DOHH2 (cell line): ENCODE results near the gene MYBPC1.

Experiments used
- H3F3A ChIP-seq: fragments of 200-600 bp; sonication (generic), shearing (Covaris generic); 2 replicates; pipeline ENCODE4 v1.6.0; 2016; ENCODE audit warnings: antibody characterized with exemption, mild to moderate bottlenecking; ENCODE audit not compliant: control insufficient read depth, insufficient read depth
- H3K27ac ChIP-seq: fragments of 200-600 bp; sonication (generic); 2 replicates; pipeline ENCODE4 v1.5.1; 2014; ENCODE audit warnings: low read depth, mild to moderate bottlenecking, low read length, moderate library complexity
- H3K27me3 ChIP-seq: fragments of 200-600 bp; sonication (generic); 2 replicates; pipeline ENCODE4 v1.6.1; 2014; ENCODE audit warnings: mild to moderate bottlenecking, low read length, mixed read lengths; ENCODE audit not compliant: control insufficient read depth
- H3K36me3 ChIP-seq: fragments of 200-600 bp; sonication (generic); 2 replicates; pipeline ENCODE4 v1.6.1; 2014; ENCODE audit warnings: mild to moderate bottlenecking, low read length, moderate library complexity, mixed read lengths; ENCODE audit not compliant: control insufficient read depth
- H3K4me1 ChIP-seq: fragments of 200-600 bp; sonication (generic); 2 replicates; pipeline ENCODE4 v1.6.1; 2014; ENCODE audit warnings: mild to moderate bottlenecking, low read length, mixed read lengths; ENCODE audit not compliant: control insufficient read depth
- H3K4me2 ChIP-seq: fragments of 200-600 bp; sonication (generic); 2 replicates; pipeline ENCODE4 v1.6.0; 2014; ENCODE audit warnings: mild to moderate bottlenecking, low read length, moderate library complexity
- H3K4me3 ChIP-seq: fragments of 200-600 bp; sonication (generic); 2 replicates; pipeline ENCODE4 v1.5.1; 2014; ENCODE audit warnings: mild to moderate bottlenecking, low read length, mixed read lengths
- H3K79me2 ChIP-seq: fragments of 200-600 bp; sonication (generic); 2 replicates; pipeline ENCODE4 v1.6.1; 2014; ENCODE audit warnings: mild to moderate bottlenecking, low read length, mixed read lengths; ENCODE audit not compliant: control insufficient read depth
- H3K9me2 ChIP-seq: fragments of 200-600 bp; sonication (generic); replicated peaks from 2 replicates; pipeline ENCODE4 v1.6.1; 2014; ENCODE audit warnings: mild to moderate bottlenecking, low read length, mixed read lengths; ENCODE audit not compliant: control insufficient read depth
- H3K9me3 ChIP-seq: fragments of 200-600 bp; sonication (generic); 2 replicates; pipeline ENCODE4 v1.6.1; 2014; ENCODE audit warnings: antibody characterized with exemption, low read length, mixed read lengths; ENCODE audit not compliant: control insufficient read depth, insufficient read depth
- H4K20me1 ChIP-seq: fragments of 200-600 bp; sonication (generic); 2 replicates; pipeline ENCODE4 v1.6.0; 2014; ENCODE audit warnings: low read depth, mild to moderate bottlenecking, antibody characterized with exemption, low read length, moderate library complexity; ENCODE audit not compliant: control insufficient read depth, insufficient read depth
- EZH2phosphoT487 ChIP-seq: fragments of 200-600 bp; sonication (generic); IDR thresholded peaks from 2 replicates; pipeline ENCODE4 v1.6.1; 2017; ENCODE audit warnings: borderline replicate concordance, mild to moderate bottlenecking, antibody characterized with exemption, low read length, moderate library complexity, mixed read lengths
- TF ChIP-seq, protein P1 (sequence below): fragments of 200-600 bp; sonication (generic); IDR thresholded peaks from one replicate; pipeline ENCODE4 v1.5.1; 2014; ENCODE audit warnings: antibody characterized with exemption, mild to moderate bottlenecking, low read depth, low read length; ENCODE audit not compliant: poor library complexity, severe bottlenecking

Gene MYBPC1

DNA sequence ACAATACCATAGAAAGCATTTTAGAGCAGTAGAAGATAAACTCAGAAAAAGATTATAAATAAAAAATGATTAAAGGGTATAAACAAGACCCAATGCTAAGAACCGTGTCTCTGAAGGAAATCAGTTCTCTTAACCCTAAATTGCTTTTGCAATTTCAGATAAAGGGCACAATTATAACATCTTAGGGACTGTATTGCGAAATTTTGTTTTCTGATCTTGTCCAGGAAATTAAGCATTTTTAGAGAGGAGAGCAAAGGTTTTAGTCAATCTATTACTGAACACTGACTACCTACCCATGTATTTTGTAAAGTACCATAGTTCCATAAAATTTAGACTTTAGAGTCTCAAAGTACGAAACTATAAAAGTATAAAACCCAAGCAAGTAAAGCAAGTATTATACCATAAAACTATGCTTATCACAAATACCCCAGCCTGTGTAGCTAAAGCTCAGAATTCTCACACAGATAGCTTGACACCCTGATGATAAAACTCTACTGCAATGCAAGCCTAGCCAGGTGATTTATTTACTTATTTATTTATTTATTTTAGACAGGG lies 95.8 kb downstream of the MYBPC1 start:
- TF ChIP-seq EZH2phosphoT487 = no peak
- TF ChIP-seq, protein P1, sequence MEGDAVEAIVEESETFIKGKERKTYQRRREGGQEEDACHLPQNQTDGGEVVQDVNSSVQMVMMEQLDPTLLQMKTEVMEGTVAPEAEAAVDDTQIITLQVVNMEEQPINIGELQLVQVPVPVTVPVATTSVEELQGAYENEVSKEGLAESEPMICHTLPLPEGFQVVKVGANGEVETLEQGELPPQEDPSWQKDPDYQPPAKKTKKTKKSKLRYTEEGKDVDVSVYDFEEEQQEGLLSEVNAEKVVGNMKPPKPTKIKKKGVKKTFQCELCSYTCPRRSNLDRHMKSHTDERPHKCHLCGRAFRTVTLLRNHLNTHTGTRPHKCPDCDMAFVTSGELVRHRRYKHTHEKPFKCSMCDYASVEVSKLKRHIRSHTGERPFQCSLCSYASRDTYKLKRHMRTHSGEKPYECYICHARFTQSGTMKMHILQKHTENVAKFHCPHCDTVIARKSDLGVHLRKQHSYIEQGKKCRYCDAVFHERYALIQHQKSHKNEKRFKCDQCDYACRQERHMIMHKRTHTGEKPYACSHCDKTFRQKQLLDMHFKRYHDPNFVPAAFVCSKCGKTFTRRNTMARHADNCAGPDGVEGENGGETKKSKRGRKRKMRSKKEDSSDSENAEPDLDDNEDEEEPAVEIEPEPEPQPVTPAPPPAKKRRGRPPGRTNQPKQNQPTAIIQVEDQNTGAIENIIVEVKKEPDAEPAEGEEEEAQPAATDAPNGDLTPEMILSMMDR = no peak
- no peaks in the 10 kb centered on the region for H3K36me3 ChIP-seq
- H3K4me1 ChIP-seq = peaks cover 8% of the 10 kb centered on the region
- no peaks in the 10 kb centered on the region for H3K79me2 ChIP-seq
- H3K4me2 ChIP-seq = no peak overlapping the region
- no peak overlapping the region for H3K27ac ChIP-seq
- H3K9me2 ChIP-seq = no peaks in the 10 kb centered on the region
- H3K4me3 ChIP-seq = no peak overlapping the region
- no peaks in the 10 kb centered on the region for H3K27me3 ChIP-seq
- H4K20me1 ChIP-seq = no peaks in the 10 kb centered on the region
- H3K9me3 ChIP-seq = no peaks in the 10 kb centered on the region
- no peaks in the 10 kb centered on the region for H3F3A ChIP-seq

DNA sequence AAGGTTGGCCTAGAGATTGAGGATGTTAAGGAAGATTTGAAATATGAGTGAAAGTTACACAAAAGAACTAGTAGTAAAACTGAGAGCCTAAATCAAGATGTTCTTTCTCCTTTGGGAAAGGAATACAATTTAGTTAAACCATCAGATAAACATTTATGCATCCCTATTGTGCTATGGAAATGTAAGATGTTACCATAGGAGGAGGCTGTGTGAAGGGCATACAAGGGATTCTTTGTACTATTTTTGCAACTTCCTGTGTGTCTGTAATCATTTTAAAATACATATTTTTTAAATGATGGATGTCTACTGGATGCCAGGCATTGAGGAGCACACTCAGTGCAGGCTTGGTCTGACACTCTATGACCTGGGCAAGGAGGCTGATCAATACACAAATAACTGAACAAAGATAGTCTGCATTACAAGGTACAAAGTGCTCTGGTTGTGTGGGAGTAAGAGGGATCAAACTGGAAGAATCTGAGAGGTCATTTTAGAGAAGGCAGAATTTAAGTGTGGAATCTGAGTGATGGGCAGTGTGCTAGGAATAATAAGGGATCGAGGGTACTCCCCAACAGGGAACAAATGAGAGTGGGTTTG lies 96.8 kb downstream of the MYBPC1 start:
- no peaks in the 10 kb centered on the region for H3K79me2 ChIP-seq
- no peak overlapping the region for H3K27ac ChIP-seq
- H3K9me2 ChIP-seq = no peaks in the 10 kb centered on the region
- TF ChIP-seq, protein P1 = no peak
- no peak for TF ChIP-seq EZH2phosphoT487
- no peaks in the 10 kb centered on the region for H3K36me3 ChIP-seq
- H3K27me3 ChIP-seq = no peaks in the 10 kb centered on the region
- H3K4me2 ChIP-seq = no peak overlapping the region
- peaks cover 13% of the 10 kb centered on the region for H3K4me1 ChIP-seq
- H3K9me3 ChIP-seq = no peaks in the 10 kb centered on the region
- H3K4me3 ChIP-seq = no peak overlapping the region
- H3F3A ChIP-seq = no peaks in the 10 kb centered on the region
- H4K20me1 ChIP-seq = no peaks in the 10 kb centered on the region

GRCh38 chr12:101694297-101694848 lies 99.6 kb downstream of the MYBPC1 start:
- Histone ChIP-seq H3K79me2 (peaks cover 16% of the 10 kb centered on the region), H4K20me1 (no peaks in the 10 kb centered on the region), H3K4me2 (no peak overlapping the region), H3K9me2 (no peaks in the 10 kb centered on the region), H3K27ac (no peak overlapping the region), H3F3A (no peaks in the 10 kb centered on the region), H3K4me3 (no peak overlapping the region), H3K9me3 (no peaks in the 10 kb centered on the region), H3K4me1 (peaks cover 28% of the 10 kb centered on the region), H3K36me3 (peaks cover 5% of the 10 kb centered on the region; the same call in 1 of the 2 replicates), H3K27me3 (no peaks in the 10 kb centered on the region)
- TF ChIP-seq, protein P1 = no peak
- no peak for TF ChIP-seq EZH2phosphoT487
